Frontal cortex (tissue), 4 donors: ENCODE data around the gene TOMM34. TPM values are rescaled to one million over a fixed set of nuclear protein-coding genes. Genes with fewer than 3 reads are reported as not detected.

Experiments used
- DNase-seq, 2 donors: peaks; one replicate each; pipeline ENCODE4 v3.0.0; 2012; ENCODE audit warnings: low spot score in 2 of 2
- FAIRE-seq: peaks from 2 replicates; lab custom pipeline; 2012; peaks lifted over from hg19 to GRCh38; lab: Jason Lieb, UNC
- small RNA-seq: library from RNA; depleted of rRNA; stranded (forward); fragments of <200 nt; gene quantifications from one replicate; pipeline ENCODE3, GENCODE V24; 2014
- total RNA-seq: library from RNA; depleted of rRNA; stranded (reverse); fragments of >200 nt; gene quantifications from one replicate; pipeline ENCODE4 v1.2.3, GENCODE V29; 2014
- donor health status: control.
- donor health status: control.
- donor health status: control.

TOMM34 gene
- total RNA-seq, 1 donor from 2014 or later = 3.7 TPM

GRCh38 chr20:44900231-44900854, 59.9 kb downstream of the TOMM34 start:
- DNase-seq = no peak
- FAIRE-seq = no peak

GRCh38 chr20:44897133-44897532, 63.1 kb downstream of the TOMM34 start:
- FAIRE-seq (no peak), DNase-seq (no peak)

GRCh38 chr20:44896583-44896982, 63.6 kb downstream of the TOMM34 start:
- FAIRE-seq (no peak), DNase-seq (no peak)

GRCh38 chr20:44894959-44895358, 65.2 kb downstream of the TOMM34 start:
- FAIRE-seq (no peak), DNase-seq (no peak)

Small RNA genes within 50 kb of the gene (small RNA-seq; reads per million reads assigned to genes)
- not detected for gene RF00019

Other genes starting within 250 kb of the TOMM34 start
- not detected for gene CCN5, start 245.0 kb downstream of the TOMM34 start, total RNA-seq
- gene KCNK15, start 214.5 kb downstream of the TOMM34 start, total RNA-seq = not detected
- gene RIMS4, start 149.9 kb downstream of the TOMM34 start, total RNA-seq = 43.2 TPM
- 148 TPM for gene YWHAB, start 74.7 kb downstream of the TOMM34 start, total RNA-seq
- gene PABPC1L, start 50.3 kb downstream of the TOMM34 start, total RNA-seq = 2.4 TPM
- 37.5 TPM for gene STK4, start 6.1 kb upstream of the TOMM34 start, total RNA-seq
- 1.2 TPM for gene KCNS1, start 140.7 kb upstream of the TOMM34 start, total RNA-seq
- gene WFDC5, start 154.8 kb upstream of the TOMM34 start, total RNA-seq = not detected
- gene WFDC12, start 164.1 kb upstream of the TOMM34 start, total RNA-seq = not detected
- gene PI3, start 214.5 kb upstream of the TOMM34 start, total RNA-seq = not detected
- not detected for gene SEMG1, start 246.6 kb upstream of the TOMM34 start, total RNA-seq